ENCODE data around the gene RAPSN.

DNA sequence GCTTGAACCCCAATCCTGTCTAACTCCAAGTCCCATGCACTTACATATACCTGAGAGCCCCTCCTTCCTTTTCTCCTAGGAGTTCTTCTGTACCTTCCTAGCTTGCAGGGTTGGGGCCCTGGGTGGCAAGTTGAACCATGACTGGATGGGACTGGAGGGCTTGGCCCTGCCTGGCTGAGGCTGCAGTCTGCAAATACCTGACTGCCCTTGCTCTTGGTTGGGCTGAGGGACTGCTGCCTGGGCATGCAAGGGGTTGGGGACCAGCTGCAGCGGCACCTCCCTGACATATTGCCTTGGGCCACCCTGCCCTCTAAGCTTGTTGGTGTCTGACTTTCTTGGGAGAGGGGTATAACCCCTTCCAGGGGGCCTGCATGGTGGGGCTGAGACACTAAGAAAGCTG lies 50.4 kb downstream of the RAPSN start:
- TF ChIP-seq, protein P1, sequence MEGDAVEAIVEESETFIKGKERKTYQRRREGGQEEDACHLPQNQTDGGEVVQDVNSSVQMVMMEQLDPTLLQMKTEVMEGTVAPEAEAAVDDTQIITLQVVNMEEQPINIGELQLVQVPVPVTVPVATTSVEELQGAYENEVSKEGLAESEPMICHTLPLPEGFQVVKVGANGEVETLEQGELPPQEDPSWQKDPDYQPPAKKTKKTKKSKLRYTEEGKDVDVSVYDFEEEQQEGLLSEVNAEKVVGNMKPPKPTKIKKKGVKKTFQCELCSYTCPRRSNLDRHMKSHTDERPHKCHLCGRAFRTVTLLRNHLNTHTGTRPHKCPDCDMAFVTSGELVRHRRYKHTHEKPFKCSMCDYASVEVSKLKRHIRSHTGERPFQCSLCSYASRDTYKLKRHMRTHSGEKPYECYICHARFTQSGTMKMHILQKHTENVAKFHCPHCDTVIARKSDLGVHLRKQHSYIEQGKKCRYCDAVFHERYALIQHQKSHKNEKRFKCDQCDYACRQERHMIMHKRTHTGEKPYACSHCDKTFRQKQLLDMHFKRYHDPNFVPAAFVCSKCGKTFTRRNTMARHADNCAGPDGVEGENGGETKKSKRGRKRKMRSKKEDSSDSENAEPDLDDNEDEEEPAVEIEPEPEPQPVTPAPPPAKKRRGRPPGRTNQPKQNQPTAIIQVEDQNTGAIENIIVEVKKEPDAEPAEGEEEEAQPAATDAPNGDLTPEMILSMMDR (optimal IDR thresholded peaks at IDR 0.05 in 1 of 3, IDR thresholded peaks at IDR 0.05 in 1 of 3, conservative IDR thresholded peaks at IDR 0.05 in 1 of 3; ENCODE audit: extremely low read depth in 1 of 3, insufficient read depth in 2 of 3, low read length in 3 of 3) = no peak
- no peak for TF ChIP-seq EZH2 (IDR thresholded peaks at IDR 0.05; ENCODE audit: low read length)

All from keratinocyte (primary cell).